ENCODE data around the gene OTOP1. TPM values are rescaled to one million over a fixed set of nuclear protein-coding genes. Genes with fewer than 3 reads are reported as not detected.
"Not testable (repeated sequence)": the region's sequence is repeated elsewhere in the genome, so short reads cannot be mapped to it uniquely, and the experiment has no call there.

OTOP1 gene
- total RNA-seq, 2 experiments from 2014 or later: not detected

- H3K27ac Mint-ChIP-seq; H3K4me3 Mint-ChIP-seq; POLR2A ChIA-PET; H3K36me3 Mint-ChIP-seq (ENCODE audit: low read depth); ATAC-seq; DNase-seq; H3K4me1 Mint-ChIP-seq (ENCODE audit: low read depth); CTCF ChIA-PET; H3K9me3 Mint-ChIP-seq (ENCODE audit: insufficient read depth): not testable (repeated sequence)
- peaks cover 23% of the 10 kb centered on the region for H3K27me3 Mint-ChIP-seq (ENCODE audit: low read depth)
Measured at GRCh38 chr4:4142679-4143078, 84.0 kb downstream of the OTOP1 start.

- H3K27ac Mint-ChIP-seq; H3K9me3 Mint-ChIP-seq (ENCODE audit: insufficient read depth); H3K36me3 Mint-ChIP-seq (ENCODE audit: low read depth); POLR2A ChIA-PET; H3K4me3 Mint-ChIP-seq; ATAC-seq; DNase-seq; H3K4me1 Mint-ChIP-seq (ENCODE audit: low read depth); CTCF ChIA-PET: not testable (repeated sequence)
- H3K27me3 Mint-ChIP-seq (ENCODE audit: low read depth): peaks cover 23% of the 10 kb centered on the region
Measured at GRCh38 chr4:4141186-4141585, 85.5 kb downstream of the OTOP1 start.

Other genes starting within 250 kb of the OTOP1 start
- gene TMEM128, start 21.3 kb upstream of the OTOP1 start, total RNA-seq: 10 to 100 TPM; 14.0 to 15.9 TPM
- gene LYAR, start 63.2 kb upstream of the OTOP1 start, total RNA-seq: 10 to 100 TPM; 37.7 to 37.9 TPM
- gene ZBTB49, start 63.3 kb upstream of the OTOP1 start, total RNA-seq: 1 to 10 TPM; 5.2 to 6.4 TPM
- gene NSG1, start 160.2 kb upstream of the OTOP1 start, total RNA-seq: 10 to 100 TPM; 15.8 to 17.8 TPM

Data from activated CD8-positive, alpha-beta T cell treated with anti-CD3 and anti-CD28 coated beads, Interleukin-2, amount 10 ng/mL, durations not matched to agents 7 days and 5 days (primary cell).